ENCODE measurements around the gene ZSCAN22. TPM values are rescaled to one million over a fixed set of nuclear protein-coding genes. Genes with fewer than 3 reads are reported as not detected.
A peak's percentile ranks its signal among the peaks of the same experiment; 100 is the strongest.

The ZSCAN22 gene
- total RNA-seq, 4 donors from 2014 or later = 1.1 to 2.4 (median 1.8) TPM

GRCh38 chr19:58304748-58305064 lies 22.1 kb upstream of the ZSCAN22 start:
- peaks cover 12 to 14% of the 10 kb centered on the region in 2 donors for H3K4me1 ChIP-seq
- DNase-seq (no peak), ATAC-seq (peak; percentile 23 to 43)
- peaks cover 0 to 36% of the 10 kb centered on the region in 2 donors for H3K36me3 ChIP-seq
- TF ChIP-seq POLR2A (IDR thresholded peaks at IDR 0.05) = no peak
- TF ChIP-seq CTCF (IDR thresholded peaks at IDR 0.05 in 4 of 5, conservative IDR thresholded peaks at IDR 0.05 in 1 of 5) = no peak
- intact Hi-C loops (cut with DNase I; ENCODE audit: low total_unique reads) (loop anchor here (1.0 to 10.0 kb wide), 9 partner anchors 23 to 1900 kb away; partner anchors contain the start of genes ZBTB45, ZNF274, ZNF497 and ZNF583), in situ Hi-C loops (cut with MboI; ENCODE audit: low sequenced_read_pairs in 4 of 4) (no loop called here)
- peaks cover 0 to 7% (median 6%) of the 10 kb centered on the region in 3 donors for H3K9me3 ChIP-seq
- peaks cover 0 to 5% (median 0%) of the 10 kb centered on the region in 3 donors for H3K27me3 ChIP-seq
- peak overlapping the region; percentile 85 to 93 (median 89) for H3K27ac ChIP-seq
- peak overlapping the region; percentile 58 to 93 (median 86) for H3K4me3 ChIP-seq

- Histone ChIP-seq H3K27me3 (peaks cover 0 to 5% (median 0%) of the 10 kb centered on the region in 3 donors), H3K36me3 (peaks cover 0 to 31% of the 10 kb centered on the region in 2 donors), H3K27ac (peak within 1 kb of the TSS; percentile 85 to 93 (median 89)), H3K4me3 (peak within 1 kb of the TSS; percentile 66 to 93 (median 86)), H3K4me1 (peaks cover 12 to 14% of the 10 kb centered on the region in 2 donors), H3K9me3 (peaks cover 0 to 7% (median 6%) of the 10 kb centered on the region in 3 donors)
- TF ChIP-seq POLR2A (IDR thresholded peaks at IDR 0.05) = peak; percentile 84 to 87
- TF ChIP-seq CTCF (IDR thresholded peaks at IDR 0.05 in 4 of 5, conservative IDR thresholded peaks at IDR 0.05 in 1 of 5) = peak in 3 of 5 experiments; percentile 24 to 45 (median 24)
- in situ Hi-C loops (cut with MboI; ENCODE audit: low sequenced_read_pairs in 4 of 4) (no loop called here), intact Hi-C loops (cut with DNase I; ENCODE audit: low total_unique reads) (loop anchor here (1.0 to 10.0 kb wide), 9 partner anchors 22 to 1900 kb away; partner anchors contain the start of genes ZBTB45, ZNF274, ZNF497 and ZNF583)
- ATAC-seq (peak; percentile 99), DNase-seq (peak; percentile 93 to 96)
Measured at GRCh38 chr19:58305065-58305931, 21.5 kb upstream of the ZSCAN22 start, which contains the start of gene ERVK3-1. Gene ERVK3-1, plus strand, starts transcription at chr19:58305377. Its CDS starts 6,792 bp downstream, at chr19:58312169.

GRCh38 chr19:58305932-58306323 lies 20.9 kb upstream of the ZSCAN22 start:
- no peak for ATAC-seq
- H3K27me3 ChIP-seq = peaks cover 0 to 5% (median 0%) of the 10 kb centered on the region in 3 donors
- peaks cover 0 to 7% (median 6%) of the 10 kb centered on the region in 3 donors for H3K9me3 ChIP-seq
- in situ Hi-C loops (cut with MboI; ENCODE audit: low sequenced_read_pairs in 4 of 4) (no loop called here), intact Hi-C loops (cut with DNase I; ENCODE audit: low total_unique reads) (loop anchor here (1.0 to 10.0 kb wide), 9 partner anchors 21 to 1901 kb away; partner anchors contain the start of genes ZBTB45, ZNF274, ZNF497 and ZNF583)
- H3K4me1 ChIP-seq = peaks cover 12 to 14% of the 10 kb centered on the region in 2 donors
- H3K36me3 ChIP-seq = peaks cover 0 to 26% of the 10 kb centered on the region in 2 donors
- H3K27ac ChIP-seq = peak overlapping the region; percentile 85 to 93 (median 89)
- peak overlapping the region; percentile 66 to 93 (median 86) for H3K4me3 ChIP-seq
- DNase-seq = no peak
- TF ChIP-seq CTCF (IDR thresholded peaks at IDR 0.05 in 4 of 5, conservative IDR thresholded peaks at IDR 0.05 in 1 of 5) (no peak), POLR2A (IDR thresholded peaks at IDR 0.05) (no peak)

GRCh38 chr19:58307736-58308135 lies 19.1 kb upstream of the ZSCAN22 start:
- Histone ChIP-seq H3K4me3 (no peak overlapping the region), H3K27ac (no peak overlapping the region), H3K9me3 (peaks cover 0 to 7% (median 0%) of the 10 kb centered on the region in 3 donors), H3K36me3 (peaks cover 0 to 37% of the 10 kb centered on the region in 2 donors), H3K4me1 (peaks cover 12 to 14% of the 10 kb centered on the region in 2 donors), H3K27me3 (no peaks in the 10 kb centered on the region)
- intact Hi-C loops (cut with DNase I; ENCODE audit: low total_unique reads) (loop anchor here (10.0 kb wide), 1 partner anchor 1903 kb away; the partner anchor contains the start of gene ZNF583), in situ Hi-C loops (cut with MboI; ENCODE audit: low sequenced_read_pairs in 4 of 4) (no loop called here)
- DNase-seq = no peak
- no peak for ATAC-seq
- TF ChIP-seq POLR2A (IDR thresholded peaks at IDR 0.05) (no peak), CTCF (IDR thresholded peaks at IDR 0.05 in 4 of 5, conservative IDR thresholded peaks at IDR 0.05 in 1 of 5) (no peak)
